WTC11 (cell line): ENCODE data around the gene MAP3K21. TPM values are rescaled to one million over a fixed set of nuclear protein-coding genes. Genes with fewer than 3 reads are reported as not detected.

Source experiments
- ATAC-seq: fragments of 200-7000 bp; cut with Tn5 transposase; 2 replicates; pipeline ENCODE4 v1.10.0; 2021; ENCODE audit warnings: mild to moderate bottlenecking, moderate library complexity
- CTCF ChIA-PET: fragments of 300-600 bp; sonication (Branson Sonifier 250); formaldehyde crosslinking; loops from one replicate; lab custom pipeline; 2021; ENCODE audit warnings: antibody characterized with exemption; lab: Charles Lee
- POLR2A ChIA-PET: fragments of 350-600 bp; sonication (Branson Sonifier 250); formaldehyde crosslinking; loops from one replicate; lab custom pipeline; 2021; ENCODE audit warnings: antibody characterized with exemption; lab: Charles Lee
- DNase-seq: peaks from one replicate; pipeline ENCODE4 v3.0.0; 2021; ENCODE audit warnings: low spot score
- H3K27ac Mint-ChIP-seq: 2 replicates; pipeline ENCODE4 v1.8.0; 2021; ENCODE audit warnings: mixed read lengths
- H3K27me3 Mint-ChIP-seq: 2 replicates; pipeline ENCODE4 v1.8.0; 2021; ENCODE audit warnings: low read depth, mild to moderate bottlenecking, moderate library complexity, mixed read lengths
- H3K36me3 Mint-ChIP-seq: 2 replicates; pipeline ENCODE4 v1.8.0; 2021; ENCODE audit warnings: mixed read lengths
- H3K4me1 Mint-ChIP-seq: 2 replicates; pipeline ENCODE4 v1.8.0; 2022; ENCODE audit warnings: mixed read lengths
- H3K4me3 Mint-ChIP-seq: 2 replicates; pipeline ENCODE4 v1.8.0; 2021; ENCODE audit warnings: mild to moderate bottlenecking, moderate library complexity, mixed read lengths
- H3K9me3 Mint-ChIP-seq: 2 replicates; pipeline ENCODE4 v1.8.0; 2021; ENCODE audit warnings: mixed read lengths
- EMX1 ChIP-seq: fragments of 250-450 bp; sonication (Bioruptor Pico); IDR thresholded peaks from 2 replicates; pipeline ENCODE4 v1.8.0; 2021; ENCODE audit warnings: mild to moderate bottlenecking
- NR3C1 ChIP-seq: sonication (generic); formaldehyde crosslinking; conservative IDR thresholded peaks from 2 replicates; pipeline ENCODE4 v1.8.1; 2023; ENCODE audit warnings: low read depth, mild to moderate bottlenecking, missing genetic modification reagents
- TEAD1 ChIP-seq: sonication (generic); formaldehyde crosslinking; IDR thresholded peaks from 2 replicates; pipeline ENCODE4 v1.8.0; 2022; ENCODE audit warnings: mild to moderate bottlenecking, missing genetic modification reagents
- ZNF121 ChIP-seq: sonication (generic); formaldehyde crosslinking; IDR thresholded peaks from 2 replicates; pipeline ENCODE4 v1.8.0; 2023; ENCODE audit warnings: missing genetic modification reagents
- total RNA-seq: library from RNA; stranded (reverse); gene quantifications from 3 replicates; pipeline ENCODE4 v1.2.3, GENCODE V29; 2021
- TF ChIP-seq, protein P1 (sequence below): sonication (generic); formaldehyde crosslinking; IDR thresholded peaks from 2 replicates; pipeline ENCODE4 v1.8.1; 2022; ENCODE audit warnings: missing genetic modification reagents, borderline replicate concordance
- TF ChIP-seq, protein P2 (sequence below): fragments of 250-450 bp; sonication (Bioruptor Pico); IDR thresholded peaks from 2 replicates; pipeline ENCODE4 v1.9.0; 2021; ENCODE audit warnings: mild to moderate bottlenecking, borderline replicate concordance
- TF ChIP-seq, protein P3 (sequence below): sonication (generic); formaldehyde crosslinking; IDR thresholded peaks from 2 replicates; pipeline ENCODE4 v1.8.0; 2022; ENCODE audit warnings: mild to moderate bottlenecking, missing genetic modification reagents
- TF ChIP-seq, protein P4 (sequence below): fragments of 250-450 bp; sonication (Bioruptor Pico); IDR thresholded peaks from 2 replicates; pipeline ENCODE4 v1.8.0; 2021; ENCODE audit warnings: mild to moderate bottlenecking
- TF ChIP-seq, protein P5 (sequence below): sonication (generic); formaldehyde crosslinking; IDR thresholded peaks from 2 replicates; pipeline ENCODE4 v1.8.1; 2022; ENCODE audit warnings: low read depth, mild to moderate bottlenecking, moderate library complexity, missing genetic modification reagents, borderline replicate concordance

MAP3K21 gene
- total RNA-seq, 1 experiment from 2014 or later = 24.0 TPM

DNA sequence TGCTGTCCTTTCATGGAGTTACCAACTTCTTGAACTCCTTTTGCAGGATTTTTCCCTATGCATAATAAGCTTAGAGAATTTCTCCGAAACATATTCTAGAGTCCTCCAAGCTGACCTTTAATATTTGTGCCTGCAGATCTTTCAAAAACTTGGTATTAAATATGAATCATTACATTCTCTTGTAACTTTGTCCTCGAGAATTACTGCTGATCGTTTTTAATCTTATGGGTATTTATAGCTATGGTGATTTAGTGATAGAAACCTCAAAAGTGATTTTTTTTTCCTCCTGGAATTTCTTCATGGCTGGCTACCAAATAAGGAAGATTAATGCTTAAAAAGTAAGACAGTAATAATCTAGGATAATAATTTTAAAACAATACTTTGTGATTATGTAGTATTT lies 39.1 kb downstream of the MAP3K21 start (continued):
- TF ChIP-seq, protein P1, sequence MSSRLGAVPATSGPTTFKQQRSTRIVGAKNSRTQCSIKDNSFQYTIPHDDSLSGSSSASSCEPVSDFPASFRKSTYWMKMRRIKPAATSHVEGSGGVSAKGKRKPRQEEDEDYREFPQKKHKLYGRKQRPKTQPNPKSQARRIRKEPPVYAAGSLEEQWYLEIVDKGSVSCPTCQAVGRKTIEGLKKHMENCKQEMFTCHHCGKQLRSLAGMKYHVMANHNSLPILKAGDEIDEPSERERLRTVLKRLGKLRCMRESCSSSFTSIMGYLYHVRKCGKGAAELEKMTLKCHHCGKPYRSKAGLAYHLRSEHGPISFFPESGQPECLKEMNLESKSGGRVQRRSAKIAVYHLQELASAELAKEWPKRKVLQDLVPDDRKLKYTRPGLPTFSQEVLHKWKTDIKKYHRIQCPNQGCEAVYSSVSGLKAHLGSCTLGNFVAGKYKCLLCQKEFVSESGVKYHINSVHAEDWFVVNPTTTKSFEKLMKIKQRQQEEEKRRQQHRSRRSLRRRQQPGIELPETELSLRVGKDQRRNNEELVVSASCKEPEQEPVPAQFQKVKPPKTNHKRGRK (CRISPR knock-in tag) = no peak
- TF ChIP-seq, protein P2, sequence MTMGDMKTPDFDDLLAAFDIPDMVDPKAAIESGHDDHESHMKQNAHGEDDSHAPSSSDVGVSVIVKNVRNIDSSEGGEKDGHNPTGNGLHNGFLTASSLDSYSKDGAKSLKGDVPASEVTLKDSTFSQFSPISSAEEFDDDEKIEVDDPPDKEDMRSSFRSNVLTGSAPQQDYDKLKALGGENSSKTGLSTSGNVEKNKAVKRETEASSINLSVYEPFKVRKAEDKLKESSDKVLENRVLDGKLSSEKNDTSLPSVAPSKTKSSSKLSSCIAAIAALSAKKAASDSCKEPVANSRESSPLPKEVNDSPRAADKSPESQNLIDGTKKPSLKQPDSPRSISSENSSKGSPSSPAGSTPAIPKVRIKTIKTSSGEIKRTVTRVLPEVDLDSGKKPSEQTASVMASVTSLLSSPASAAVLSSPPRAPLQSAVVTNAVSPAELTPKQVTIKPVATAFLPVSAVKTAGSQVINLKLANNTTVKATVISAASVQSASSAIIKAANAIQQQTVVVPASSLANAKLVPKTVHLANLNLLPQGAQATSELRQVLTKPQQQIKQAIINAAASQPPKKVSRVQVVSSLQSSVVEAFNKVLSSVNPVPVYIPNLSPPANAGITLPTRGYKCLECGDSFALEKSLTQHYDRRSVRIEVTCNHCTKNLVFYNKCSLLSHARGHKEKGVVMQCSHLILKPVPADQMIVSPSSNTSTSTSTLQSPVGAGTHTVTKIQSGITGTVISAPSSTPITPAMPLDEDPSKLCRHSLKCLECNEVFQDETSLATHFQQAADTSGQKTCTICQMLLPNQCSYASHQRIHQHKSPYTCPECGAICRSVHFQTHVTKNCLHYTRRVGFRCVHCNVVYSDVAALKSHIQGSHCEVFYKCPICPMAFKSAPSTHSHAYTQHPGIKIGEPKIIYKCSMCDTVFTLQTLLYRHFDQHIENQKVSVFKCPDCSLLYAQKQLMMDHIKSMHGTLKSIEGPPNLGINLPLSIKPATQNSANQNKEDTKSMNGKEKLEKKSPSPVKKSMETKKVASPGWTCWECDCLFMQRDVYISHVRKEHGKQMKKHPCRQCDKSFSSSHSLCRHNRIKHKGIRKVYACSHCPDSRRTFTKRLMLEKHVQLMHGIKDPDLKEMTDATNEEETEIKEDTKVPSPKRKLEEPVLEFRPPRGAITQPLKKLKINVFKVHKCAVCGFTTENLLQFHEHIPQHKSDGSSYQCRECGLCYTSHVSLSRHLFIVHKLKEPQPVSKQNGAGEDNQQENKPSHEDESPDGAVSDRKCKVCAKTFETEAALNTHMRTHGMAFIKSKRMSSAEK (CRISPR knock-in tag) = no peak
- TF ChIP-seq, protein P3, sequence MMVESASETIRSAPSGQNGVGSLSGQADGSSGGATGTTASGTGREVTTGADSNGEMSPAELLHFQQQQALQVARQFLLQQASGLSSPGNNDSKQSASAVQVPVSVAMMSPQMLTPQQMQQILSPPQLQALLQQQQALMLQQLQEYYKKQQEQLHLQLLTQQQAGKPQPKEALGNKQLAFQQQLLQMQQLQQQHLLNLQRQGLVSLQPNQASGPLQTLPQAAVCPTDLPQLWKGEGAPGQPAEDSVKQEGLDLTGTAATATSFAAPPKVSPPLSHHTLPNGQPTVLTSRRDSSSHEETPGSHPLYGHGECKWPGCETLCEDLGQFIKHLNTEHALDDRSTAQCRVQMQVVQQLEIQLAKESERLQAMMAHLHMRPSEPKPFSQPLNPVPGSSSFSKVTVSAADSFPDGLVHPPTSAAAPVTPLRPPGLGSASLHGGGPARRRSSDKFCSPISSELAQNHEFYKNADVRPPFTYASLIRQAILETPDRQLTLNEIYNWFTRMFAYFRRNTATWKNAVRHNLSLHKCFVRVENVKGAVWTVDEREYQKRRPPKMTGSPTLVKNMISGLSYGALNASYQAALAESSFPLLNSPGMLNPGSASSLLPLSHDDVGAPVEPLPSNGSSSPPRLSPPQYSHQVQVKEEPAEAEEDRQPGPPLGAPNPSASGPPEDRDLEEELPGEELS (CRISPR knock-in tag) = no peak

DNA sequence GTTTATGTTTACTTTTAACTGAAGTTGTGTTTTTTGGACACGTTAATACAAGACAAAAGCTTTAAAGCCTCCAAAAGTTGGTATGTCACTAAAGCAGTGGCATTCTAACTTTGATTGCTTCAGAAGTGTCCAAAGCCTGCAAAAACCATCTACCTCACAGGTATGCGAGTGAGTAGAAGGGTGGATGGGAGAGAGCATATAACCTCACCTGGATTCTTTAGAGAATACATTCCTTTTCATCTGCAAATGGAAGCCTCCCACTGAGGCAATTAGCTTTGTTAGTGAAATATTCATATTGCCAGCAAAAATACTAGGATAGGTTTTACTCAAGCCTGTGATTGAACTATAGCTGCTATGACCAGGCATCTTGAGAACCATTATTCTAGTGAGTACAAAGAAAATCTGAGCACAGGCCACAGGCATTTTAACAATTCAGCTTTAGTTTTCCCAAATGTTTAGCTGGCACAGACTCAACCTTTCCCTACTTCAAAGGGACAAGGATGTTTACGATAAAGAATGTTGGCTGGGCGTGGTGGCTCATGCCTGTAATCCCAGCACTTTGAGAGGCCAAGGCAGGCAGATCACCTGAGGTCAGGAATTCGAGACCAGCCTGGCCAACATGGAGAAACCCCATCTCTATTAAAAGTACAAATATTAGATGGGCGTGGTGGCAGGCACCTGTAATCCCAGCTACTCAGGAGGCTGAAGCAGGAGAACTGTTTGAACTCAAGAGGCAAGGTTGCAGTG lies 39.7 kb downstream of the MAP3K21 start:
- peaks cover 61% of the 10 kb centered on the region for H3K4me1 Mint-ChIP-seq
- CTCF ChIA-PET = interaction anchor here (0.6 to 2.2 kb wide), 9 partner anchors 10 to 744 kb away, joined by 3 to 11 read pairs (median 4); no protein-coding TSS in a partner anchor
- no peaks in the 10 kb centered on the region for H3K9me3 Mint-ChIP-seq
- POLR2A ChIA-PET = interaction anchor here (1.3 kb wide), 2 partner anchors 11 to 538 kb away, joined by 3 to 4 read pairs; no protein-coding TSS in a partner anchor
- peak; percentile 89 for ATAC-seq
- H3K4me3 Mint-ChIP-seq = peak overlapping the region; percentile 42
- peak; percentile 37 for DNase-seq
- peaks cover 5% of the 10 kb centered on the region for H3K36me3 Mint-ChIP-seq
- TF ChIP-seq, protein P4, sequence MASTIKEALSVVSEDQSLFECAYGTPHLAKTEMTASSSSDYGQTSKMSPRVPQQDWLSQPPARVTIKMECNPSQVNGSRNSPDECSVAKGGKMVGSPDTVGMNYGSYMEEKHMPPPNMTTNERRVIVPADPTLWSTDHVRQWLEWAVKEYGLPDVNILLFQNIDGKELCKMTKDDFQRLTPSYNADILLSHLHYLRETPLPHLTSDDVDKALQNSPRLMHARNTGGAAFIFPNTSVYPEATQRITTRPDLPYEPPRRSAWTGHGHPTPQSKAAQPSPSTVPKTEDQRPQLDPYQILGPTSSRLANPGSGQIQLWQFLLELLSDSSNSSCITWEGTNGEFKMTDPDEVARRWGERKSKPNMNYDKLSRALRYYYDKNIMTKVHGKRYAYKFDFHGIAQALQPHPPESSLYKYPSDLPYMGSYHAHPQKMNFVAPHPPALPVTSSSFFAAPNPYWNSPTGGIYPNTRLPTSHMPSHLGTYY (CRISPR knock-in tag) = no peak
- no peak for TF ChIP-seq EMX1
- TF ChIP-seq, protein P5, sequence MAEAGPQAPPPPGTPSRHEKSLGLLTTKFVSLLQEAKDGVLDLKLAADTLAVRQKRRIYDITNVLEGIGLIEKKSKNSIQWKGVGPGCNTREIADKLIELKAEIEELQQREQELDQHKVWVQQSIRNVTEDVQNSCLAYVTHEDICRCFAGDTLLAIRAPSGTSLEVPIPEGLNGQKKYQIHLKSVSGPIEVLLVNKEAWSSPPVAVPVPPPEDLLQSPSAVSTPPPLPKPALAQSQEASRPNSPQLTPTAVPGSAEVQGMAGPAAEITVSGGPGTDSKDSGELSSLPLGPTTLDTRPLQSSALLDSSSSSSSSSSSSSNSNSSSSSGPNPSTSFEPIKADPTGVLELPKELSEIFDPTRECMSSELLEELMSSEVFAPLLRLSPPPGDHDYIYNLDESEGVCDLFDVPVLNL (CRISPR knock-in tag) = no peak
- TF ChIP-seq TEAD1 = peak; percentile 18; the same call in 1 of the 2 replicates
- no peak for TF ChIP-seq NR3C1 (CRISPR knock-in tag)
- TF ChIP-seq ZNF121 (CRISPR knock-in tag) = peak; percentile 71
- H3K27me3 Mint-ChIP-seq = no peaks in the 10 kb centered on the region
- peak overlapping the region; percentile 97 for H3K27ac Mint-ChIP-seq
